Right cardiac atrium (tissue), 5 donors: ENCODE results near the gene SRP9. TPM values are rescaled to one million over a fixed set of nuclear protein-coding genes. Genes with fewer than 3 reads are reported as not detected.
A peak's percentile ranks its signal among the peaks of the same experiment; 100 is the strongest.
"Not testable (repeated sequence)": the region's sequence is repeated elsewhere in the genome, so short reads cannot be mapped to it uniquely, and the experiment has no call there.

Source experiments
- ATAC-seq, 2 donors: fragments of 200-7000 bp; cut with Tn5 transposase; one replicate each; pipeline versions ENCODE4 v1.8.0 to v1.9.1; 2020; ENCODE audit warnings: moderate library complexity in 2 of 2, mild to moderate bottlenecking in 1 of 2
- DNase-seq, 3 donors: peaks; one replicate each; pipeline ENCODE4 v3.0.0-alpha.2; 2020
- H3K27ac ChIP-seq: one replicate; pipeline ENCODE4 v1.5.1; 2013; ENCODE audit warnings: mild to moderate bottlenecking, low read length, control low read depth, moderate library complexity
- H3K27me3 ChIP-seq: one replicate; pipeline ENCODE4 v1.6.1; 2013; ENCODE audit not compliant: control insufficient read depth, insufficient read depth
- H3K4me1 ChIP-seq: one replicate; pipeline ENCODE4 v1.6.1; 2013; ENCODE audit warnings: low read length; ENCODE audit not compliant: control insufficient read depth, insufficient read depth
- H3K4me3 ChIP-seq: one replicate; pipeline ENCODE4 v1.5.1; 2013; ENCODE audit warnings: low read length, control low read depth
- H3K9me3 ChIP-seq: one replicate; pipeline ENCODE4 v1.6.1; 2013; ENCODE audit warnings: low read length; ENCODE audit not compliant: control insufficient read depth
- WGBS: extraction: QIAGEN DNeasy Blood & Tissue Kit; methylation state at CpG from one replicate; pipeline ENCODE4 v1.1.7; 2013; 5-methylcytosine and 5-hydroxymethylcytosine counted together
- intact Hi-C, 4 donors: fragments of 100-400 bp; cut with DNase I; formaldehyde crosslinking; loops; one replicate each; pipeline versions ENCODE4 v1.11.0 to v1.14.0; 2022 to 2023
- polyA plus RNA-seq: library from polyadenylated mRNA; stranded (reverse); fragments of 200-250 nt; gene quantifications from one replicate; pipeline ENCODE4 v1.2.3, GENCODE V29; 2013
- total RNA-seq, 4 donors: library from RNA; stranded (reverse); fragmentation: NEBNext Ultra II Directional; extraction: Animal tissue kit (Norgen Biotek cat#: 25700); gene quantifications; one replicate each; pipeline ENCODE4 v1.2.1, GENCODE V29; 2021
- donor health status: healthy with polysubstance abuse.
- donor health status: DM: no; HTN: yes; CAD: no.
- donor health status: DM: no; HTN: no; CAD: no.
- donor health status: DM: no; HTN: yes; CAD: no; lungs with severe emphysema.
- donor health status: DM: yes; HTN: yes; CAD: no.

The SRP9 gene
- total and polyA plus RNA-seq, 5 donors: 193 to 259 (median 229) TPM

DNA sequence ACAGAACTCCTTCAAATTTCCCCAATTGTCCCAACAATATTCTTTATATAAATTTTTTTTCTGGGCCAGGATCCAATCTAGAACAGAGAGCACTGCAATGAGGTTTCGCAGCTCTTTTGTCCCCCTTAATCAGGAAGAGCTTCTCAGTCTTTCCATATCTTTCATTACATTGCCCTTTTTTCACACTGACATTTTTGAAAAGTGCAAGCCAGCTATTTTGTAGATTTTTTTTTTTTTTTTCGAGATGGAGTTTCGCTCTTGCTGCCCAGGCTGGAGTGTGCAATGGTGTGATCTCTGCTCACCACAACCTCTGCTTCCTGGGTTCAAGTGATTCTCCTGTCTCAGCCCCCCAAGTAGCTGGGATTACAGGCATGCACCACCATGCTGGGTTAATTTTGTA, 29.1 kb downstream of the SRP9 start:
- H3K4me3 ChIP-seq, H3K9me3 ChIP-seq, ATAC-seq, H3K27ac ChIP-seq, DNase-seq, H3K4me1 ChIP-seq, H3K27me3 ChIP-seq, intact Hi-C loops: not testable (repeated sequence)
- 94% methylated on average over 3 of the region's 3 CpGs for whole genome bisulfite sequencing

DNA sequence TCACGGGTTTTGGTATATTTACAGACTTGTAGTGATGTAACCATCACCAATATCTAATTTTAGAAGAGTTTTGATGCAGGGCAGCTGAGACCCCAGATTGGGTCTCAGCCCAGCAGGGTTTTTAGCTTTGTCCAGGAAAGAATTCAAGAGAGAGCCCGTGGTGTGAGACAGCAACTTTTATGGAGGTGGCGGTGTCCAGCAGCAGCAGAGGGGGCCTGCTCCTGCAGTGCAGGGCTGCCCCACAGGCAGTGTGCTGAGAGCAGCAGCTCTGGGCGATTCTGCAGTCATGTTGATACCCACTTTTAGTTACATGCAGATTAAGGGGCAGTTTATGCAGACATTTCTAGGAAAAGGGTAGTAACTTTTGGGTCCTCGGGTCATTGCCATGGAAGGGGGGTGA, 30.5 kb downstream of the SRP9 start:
- no peak overlapping the region for H3K4me3 ChIP-seq
- DNase-seq: no peak
- intact Hi-C loops: no loop called here
- WGBS: 91% methylated on average over 5 of the region's 5 CpGs
- H3K27me3 ChIP-seq: no peaks in the 10 kb centered on the region
- no peaks in the 10 kb centered on the region for H3K9me3 ChIP-seq
- H3K4me1 ChIP-seq: peaks cover 8% of the 10 kb centered on the region
- H3K27ac ChIP-seq: no peak overlapping the region
- no peak for ATAC-seq

DNA sequence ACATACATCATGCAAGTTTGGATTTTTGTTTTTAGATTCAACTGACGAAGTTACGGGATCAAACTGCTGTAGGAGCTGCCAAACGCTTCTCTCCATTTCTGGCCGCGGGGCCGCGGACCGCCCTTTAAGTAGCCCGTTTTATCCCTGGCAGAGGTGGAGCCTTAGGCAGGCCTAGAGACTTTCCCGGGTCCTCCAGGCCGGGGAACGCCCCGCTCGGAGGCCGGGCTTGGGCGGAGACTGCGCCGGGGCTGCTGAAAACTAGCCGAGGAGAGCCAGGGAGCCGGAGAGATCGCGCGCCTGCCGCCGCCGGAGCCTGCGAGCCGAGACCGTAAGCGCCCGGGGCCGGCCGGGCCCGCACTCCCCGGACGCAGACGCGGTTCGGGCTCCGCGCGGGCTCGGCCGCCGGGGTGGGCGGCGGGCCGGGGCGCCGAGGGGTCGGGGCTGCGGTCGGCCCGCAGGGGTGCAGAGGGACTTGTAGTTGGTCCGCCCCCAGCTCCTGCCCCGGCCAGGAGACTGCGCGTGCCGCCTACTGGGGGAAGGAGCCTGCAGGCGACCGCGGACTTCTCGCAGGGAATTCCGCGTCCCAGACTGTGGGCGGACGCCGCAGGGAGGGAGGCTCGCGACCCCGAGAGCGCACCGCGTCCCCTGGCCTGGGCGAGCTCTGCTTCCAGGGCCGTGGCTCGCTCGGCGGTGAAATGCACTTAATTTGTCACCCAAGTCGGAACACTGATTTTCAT, 32.4 kb downstream of the SRP9 start, which contains the start of gene EPHX1:
TSS of gene EPHX1 (plus strand) at position 283 of the 737 bp plus-strand sequence. CDS start 18,606 bp downstream, outside the sequence.
- no peaks in the 10 kb centered on the region for H3K9me3 ChIP-seq
- peaks cover 17% of the 10 kb centered on the region for H3K4me1 ChIP-seq
- DNase-seq: peak; percentile 93 to 97 (median 97)
- H3K27ac ChIP-seq: peak within 1 kb of the TSS; percentile 33
- WGBS: under 1% methylated on average over 80 of the region's 80 CpGs
- no peaks in the 10 kb centered on the region for H3K27me3 ChIP-seq
- peak within 1 kb of the TSS; percentile 87 for H3K4me3 ChIP-seq
- ATAC-seq: peak; percentile 87 to 91
- intact Hi-C loops: no loop called here

DNA sequence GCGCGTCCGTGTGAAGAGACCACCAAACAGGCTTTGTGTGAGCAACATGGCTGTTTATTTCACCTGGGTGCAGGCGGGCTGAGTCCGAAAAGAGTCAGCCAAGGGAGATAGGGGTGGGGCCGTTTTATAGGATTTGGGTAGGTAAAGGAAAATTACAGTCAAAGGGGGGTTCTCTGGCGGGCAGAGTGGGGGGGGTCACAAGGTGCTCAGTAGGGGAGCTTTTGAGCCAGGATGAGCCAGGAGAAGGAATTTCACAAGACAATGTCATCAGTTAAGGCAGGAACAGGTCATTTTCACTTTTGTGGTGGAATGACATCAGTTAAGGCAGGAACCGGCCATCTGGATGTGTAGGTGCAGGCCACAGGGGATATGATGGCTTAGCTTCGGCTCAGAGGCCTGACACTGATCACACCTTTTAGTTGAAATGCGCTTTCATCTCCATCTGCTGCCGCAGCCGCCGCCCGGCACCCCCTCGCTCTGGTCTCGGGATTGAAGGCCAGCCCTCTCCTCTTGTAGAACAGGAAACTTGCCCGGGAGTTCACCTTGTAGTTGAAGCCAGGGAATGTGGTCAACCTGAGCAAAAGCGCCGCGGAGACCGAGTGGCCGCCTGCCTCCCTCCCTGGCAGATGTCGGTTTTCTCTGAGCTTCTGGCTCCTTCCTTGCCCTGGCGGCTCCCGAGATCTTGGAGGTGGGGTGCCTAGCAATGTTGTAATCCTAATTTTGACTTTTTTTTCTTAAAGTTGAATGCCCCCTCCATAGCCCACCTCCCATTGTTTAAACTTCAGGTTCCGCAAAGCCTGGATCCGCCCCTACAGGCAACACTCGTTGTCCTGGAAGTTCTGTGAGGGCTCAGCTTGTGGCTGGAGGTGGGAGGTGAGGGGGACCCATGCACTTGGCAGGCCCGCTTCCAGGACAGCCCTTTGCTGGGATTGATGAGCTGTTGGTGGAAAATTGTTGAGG, 33.2 kb downstream of the SRP9 start:
- DNase-seq: peak in 2 of 3 donors; percentile 70 to 71
- peak overlapping the region; percentile 33 for H3K27ac ChIP-seq
- H3K9me3 ChIP-seq, ATAC-seq, H3K27me3 ChIP-seq, intact Hi-C loops: not testable (repeated sequence)
- peak overlapping the region; percentile 87 for H3K4me3 ChIP-seq
- H3K4me1 ChIP-seq: peaks cover 20% of the 10 kb centered on the region
- 22% methylated on average over 29 of the region's 29 CpGs for WGBS

DNA sequence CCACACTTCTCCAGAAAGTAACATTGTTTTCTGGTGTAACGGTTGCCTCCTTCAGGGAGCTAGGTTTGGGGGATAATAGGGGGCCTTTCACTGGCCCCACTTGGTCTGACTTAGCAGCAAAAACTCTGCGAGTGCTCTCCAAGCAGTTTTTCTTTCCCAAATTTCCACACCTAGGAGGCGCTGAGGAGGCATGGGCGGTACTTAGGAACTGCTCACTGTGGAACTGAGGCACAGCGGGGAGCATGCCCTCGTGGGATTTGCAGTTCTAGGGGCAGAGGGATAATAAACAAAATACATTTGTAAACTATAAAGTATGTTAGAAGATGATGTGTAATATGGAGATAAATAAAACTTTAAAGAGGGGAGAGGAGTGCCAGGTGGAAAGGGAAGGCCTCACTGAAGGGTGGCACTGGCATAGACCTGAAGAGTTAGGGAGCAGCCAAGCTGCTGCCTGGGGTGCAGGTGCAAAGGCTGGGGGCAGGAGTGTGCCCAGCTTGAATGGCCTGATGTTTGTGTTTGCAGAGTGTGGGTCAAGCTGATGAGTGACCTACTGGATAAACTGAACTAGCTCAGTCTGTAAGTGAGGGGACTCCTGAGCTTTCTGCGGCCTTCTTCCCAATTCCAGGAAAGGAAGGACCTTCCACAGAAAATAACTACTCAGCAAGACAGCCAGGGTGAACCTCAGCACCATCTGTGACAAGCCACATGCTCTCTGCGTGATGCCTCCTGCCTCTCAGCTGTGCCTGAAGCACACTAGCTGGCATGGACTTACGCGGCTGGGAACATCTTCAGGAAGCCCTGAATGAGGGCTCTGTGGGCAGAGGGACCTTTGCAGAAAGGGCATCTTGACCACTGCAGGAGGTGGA, 34.2 kb downstream of the SRP9 start:
- peaks cover 25% of the 10 kb centered on the region for H3K4me1 ChIP-seq
- peak overlapping the region; percentile 52 for H3K4me3 ChIP-seq
- H3K27ac ChIP-seq: peak overlapping the region; percentile 22
- no peaks in the 10 kb centered on the region for H3K27me3 ChIP-seq
- ATAC-seq (no peak), DNase-seq (peak in 1 of 3 donors; percentile 67)
- H3K9me3 ChIP-seq: no peaks in the 10 kb centered on the region
- intact Hi-C loops: no loop called here
- WGBS: 58% methylated on average over 10 of the region's 10 CpGs

DNA sequence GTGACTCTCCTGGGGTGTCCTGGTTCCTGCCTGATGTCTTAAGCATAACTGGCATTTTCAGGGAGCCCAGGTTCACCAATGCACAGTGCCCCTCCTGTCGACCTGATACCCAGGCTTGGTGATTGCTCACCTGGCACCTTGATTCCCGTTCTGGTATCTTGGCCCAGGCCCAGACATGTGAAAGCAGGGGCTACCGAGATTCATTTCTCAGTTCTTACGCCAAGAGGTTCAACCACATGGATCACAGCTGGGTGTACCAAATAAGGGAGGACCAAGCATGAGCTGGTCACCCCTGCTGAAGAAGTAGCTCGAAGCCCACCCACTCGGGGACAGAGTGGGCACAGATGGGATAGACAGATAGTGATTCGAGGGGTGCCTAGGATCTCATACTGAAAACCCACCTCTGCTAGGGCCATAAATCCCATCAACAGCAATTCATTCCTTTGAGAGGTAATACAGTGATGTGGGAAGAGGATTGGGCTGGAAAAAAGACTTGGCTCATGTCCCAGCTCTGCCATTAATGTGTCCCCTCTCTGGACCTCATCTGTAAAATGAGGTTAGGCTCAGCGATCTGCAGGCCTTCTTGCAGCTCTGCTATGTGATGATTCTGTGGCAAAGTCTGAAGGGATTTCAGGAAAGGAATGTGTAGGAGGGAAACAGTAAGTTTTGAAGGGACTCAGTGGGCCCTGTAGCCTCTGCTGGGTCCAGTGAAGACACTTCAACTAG, 35.0 kb downstream of the SRP9 start:
- DNase-seq (peak in 1 of 3 donors; percentile 56), ATAC-seq (no peak)
- Histone ChIP-seq H3K4me3 (no peak overlapping the region), H3K27ac (peak overlapping the region; percentile 74), H3K27me3 (no peaks in the 10 kb centered on the region), H3K9me3 (no peaks in the 10 kb centered on the region), H3K4me1 (peaks cover 33% of the 10 kb centered on the region)
- WGBS: 68% methylated on average over 8 of the region's 8 CpGs
- intact Hi-C loops: no loop called here

DNA sequence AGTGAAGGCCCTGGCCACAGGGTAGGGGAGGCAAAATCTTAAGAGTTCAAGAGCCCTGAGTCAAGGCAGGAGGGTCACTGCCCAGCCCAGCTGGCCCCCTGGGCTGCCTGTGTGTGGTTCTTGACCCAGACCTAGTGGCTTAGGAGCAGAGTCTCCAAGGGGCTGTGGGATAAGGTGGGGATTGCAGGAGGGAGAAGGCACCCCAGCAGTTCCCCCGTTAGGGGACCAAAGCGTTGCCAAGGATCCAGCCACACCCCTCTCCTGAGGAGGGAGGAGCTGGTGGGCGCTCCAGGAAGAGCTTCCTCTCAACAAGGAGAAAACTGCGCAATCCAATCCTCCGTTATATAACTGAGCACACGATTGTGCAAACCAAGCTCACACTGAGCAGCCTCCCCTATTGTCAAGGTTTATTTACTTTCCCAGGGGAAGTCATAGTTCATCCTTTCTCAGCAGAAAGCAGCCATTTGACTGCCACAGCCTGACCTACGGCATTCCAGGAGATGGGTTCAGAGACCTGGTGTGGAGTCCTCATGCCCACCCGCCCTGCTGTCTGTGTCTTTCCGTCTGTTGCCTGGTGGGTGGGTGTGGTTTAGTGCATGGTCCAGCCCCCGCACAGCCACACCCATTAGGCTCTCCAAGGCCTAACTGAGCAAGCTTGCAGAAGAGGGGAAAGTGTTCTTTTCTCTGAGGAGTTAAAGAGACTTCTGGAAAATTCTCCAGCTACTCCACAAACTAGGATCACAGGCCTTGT, 35.8 kb downstream of the SRP9 start:
- Histone ChIP-seq H3K27ac (peak overlapping the region; percentile 94), H3K9me3 (no peaks in the 10 kb centered on the region), H3K4me3 (no peak overlapping the region), H3K4me1 (peaks cover 38% of the 10 kb centered on the region), H3K27me3 (no peaks in the 10 kb centered on the region)
- intact Hi-C loops: no loop called here
- peak; percentile 73 to 91 (median 87) for DNase-seq
- WGBS: 37% methylated on average over 10 of the region's 10 CpGs
- peak; percentile 67 to 70 for ATAC-seq

DNA sequence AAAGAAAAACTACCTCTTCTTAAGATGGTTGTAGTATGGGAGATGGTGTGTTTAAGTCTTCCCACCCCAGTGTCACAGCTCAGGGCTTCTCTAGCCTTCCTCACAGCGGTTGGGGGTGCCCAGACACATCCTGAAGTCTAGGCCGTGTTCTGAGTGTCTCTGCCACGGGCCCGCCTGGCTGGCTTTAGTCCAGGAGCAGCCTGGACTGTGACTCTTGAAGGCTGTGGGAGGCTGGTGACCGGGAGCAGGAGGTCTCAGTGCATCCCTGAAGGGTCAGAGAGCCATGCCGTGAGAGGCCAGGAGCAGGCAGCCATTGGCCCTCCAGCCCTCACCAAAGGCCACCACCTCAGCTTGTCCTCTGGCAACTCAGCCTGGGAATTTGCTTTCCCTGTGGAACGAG, 36.8 kb downstream of the SRP9 start:
- no peaks in the 10 kb centered on the region for H3K27me3 ChIP-seq
- no peaks in the 10 kb centered on the region for H3K9me3 ChIP-seq
- WGBS: 50% methylated on average over 7 of the region's 7 CpGs
- ATAC-seq (no peak), DNase-seq (peak; percentile 52 to 85 (median 72))
- H3K4me1 ChIP-seq: peaks cover 39% of the 10 kb centered on the region
- intact Hi-C loops: no loop called here
- H3K27ac ChIP-seq: peak overlapping the region; percentile 94
- H3K4me3 ChIP-seq: no peak overlapping the region

DNA sequence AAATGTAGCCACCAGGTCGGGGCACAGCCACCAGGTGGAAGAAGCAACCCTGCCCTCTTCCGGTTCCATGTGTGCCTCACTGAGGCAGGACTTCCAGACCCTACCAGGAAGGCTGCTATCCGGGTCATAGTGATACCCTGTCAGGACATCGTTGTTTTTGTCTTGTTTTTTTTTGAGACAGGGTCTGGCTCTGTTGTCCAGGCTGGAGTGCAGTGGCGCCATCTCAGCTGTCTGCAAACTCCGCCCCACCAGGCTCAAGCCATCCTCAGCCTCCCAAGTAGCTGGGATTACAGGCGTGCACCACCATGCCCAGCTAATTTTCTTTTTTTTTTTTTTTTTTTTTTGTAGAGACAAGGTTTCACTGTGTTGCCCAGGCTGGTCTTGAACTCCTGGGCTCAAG, 37.5 kb downstream of the SRP9 start:
- H3K27ac ChIP-seq: peak overlapping the region; percentile 94
- ATAC-seq, DNase-seq, H3K27me3 ChIP-seq, H3K4me3 ChIP-seq, intact Hi-C loops, H3K9me3 ChIP-seq: not testable (repeated sequence)
- peaks cover 39% of the 10 kb centered on the region for H3K4me1 ChIP-seq
- 91% methylated on average over 7 of the region's 7 CpGs for WGBS
